ENCODE results near the gene TCERG1.
"Not testable (repeated sequence)": the region's sequence is repeated elsewhere in the genome, so short reads cannot be mapped to it uniquely, and the experiment has no call there.

TCERG1 gene

GRCh38 chr5:146523698-146524097 is 76.6 kb downstream of the TCERG1 start:
- no peak for DNase-seq

DNA sequence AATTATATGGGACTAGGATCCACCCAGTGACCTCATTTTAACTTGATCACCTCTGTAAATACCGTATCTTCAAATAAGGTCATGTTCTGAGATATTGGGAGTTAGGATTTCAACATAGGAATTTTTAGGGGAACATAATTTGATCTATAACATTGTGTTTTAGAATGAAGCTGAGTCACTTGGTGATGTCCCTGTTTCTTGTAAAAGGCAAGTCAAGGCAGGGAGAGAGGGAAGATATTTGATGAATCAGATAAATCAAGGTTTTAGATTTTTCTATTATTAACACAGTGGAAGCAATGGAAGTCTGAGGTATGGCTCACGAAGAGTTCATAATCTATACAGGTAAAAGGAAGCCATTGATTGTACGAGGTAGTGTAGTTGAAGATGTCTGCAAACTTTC is 80.7 kb downstream of the TCERG1 start:
- DNase-seq, result no peak

DNA sequence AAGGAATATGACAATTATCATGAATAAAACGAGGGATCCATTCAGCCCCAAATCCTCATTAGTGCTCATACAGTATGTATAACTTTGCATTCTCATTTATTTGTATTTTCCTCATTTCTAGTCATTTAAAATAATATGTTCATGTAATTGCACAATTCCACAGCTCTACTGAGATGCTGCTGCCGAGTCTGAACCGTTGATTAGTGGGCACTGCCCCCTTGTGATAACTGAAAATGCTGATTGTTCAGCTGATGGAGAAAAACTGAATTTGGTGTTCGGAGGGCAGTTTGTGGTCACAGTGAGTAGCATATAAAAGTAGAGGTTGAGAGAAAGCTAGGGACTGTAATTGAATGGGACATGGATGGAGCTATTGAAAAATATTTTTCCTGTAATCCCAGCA is 81.1 kb downstream of the TCERG1 start:
- DNase-seq, result no peak

- DNase-seq, result no peak
Observed at GRCh38 chr5:146529984-146530383, 82.9 kb downstream of the TCERG1 start.

- peak; percentile 78 for DNase-seq
Observed at GRCh38 chr5:146533260-146533857, 86.2 kb downstream of the TCERG1 start.

- DNase-seq, result no peak
Observed at GRCh38 chr5:146533882-146534281, 86.7 kb downstream of the TCERG1 start.

DNA sequence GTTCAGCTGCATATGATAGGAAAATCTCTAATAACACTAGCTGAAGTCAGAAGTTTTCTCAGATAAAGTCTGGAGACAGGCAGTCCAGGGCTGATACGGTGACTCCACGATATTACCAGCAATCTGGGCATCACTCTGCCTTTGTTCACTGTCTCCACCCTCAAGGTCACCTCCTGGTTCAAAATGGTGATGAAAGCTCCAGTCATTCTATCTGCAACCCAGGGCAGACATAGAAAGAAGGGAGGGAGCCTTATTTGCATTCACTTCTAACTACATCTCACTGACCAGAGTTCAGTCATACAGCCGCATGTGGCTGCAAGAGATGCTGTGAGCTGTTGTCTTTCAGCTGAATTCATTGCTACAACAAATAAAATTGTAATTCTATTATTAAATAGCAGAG is 91.3 kb downstream of the TCERG1 start:
- no peak for DNase-seq

DNA sequence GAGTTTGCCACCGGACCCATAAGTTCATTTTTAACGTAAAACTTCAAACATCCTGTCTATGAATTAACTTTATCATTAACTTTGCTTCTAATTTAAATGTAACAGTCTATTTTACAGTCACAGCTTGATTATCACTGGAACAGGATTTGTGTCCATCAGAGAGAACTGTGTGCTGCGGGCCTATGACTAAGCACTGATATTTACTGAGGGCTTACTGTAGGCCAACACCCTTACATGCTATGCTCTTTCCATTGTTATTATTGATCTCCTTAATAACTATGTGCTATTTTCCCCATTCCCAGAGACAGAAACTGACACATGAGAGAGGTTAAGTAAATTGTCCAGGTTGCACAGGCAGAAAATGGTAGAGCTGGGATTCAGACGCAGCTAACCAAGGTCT is 92.8 kb downstream of the TCERG1 start:
- DNase-seq, result no peak

DNA sequence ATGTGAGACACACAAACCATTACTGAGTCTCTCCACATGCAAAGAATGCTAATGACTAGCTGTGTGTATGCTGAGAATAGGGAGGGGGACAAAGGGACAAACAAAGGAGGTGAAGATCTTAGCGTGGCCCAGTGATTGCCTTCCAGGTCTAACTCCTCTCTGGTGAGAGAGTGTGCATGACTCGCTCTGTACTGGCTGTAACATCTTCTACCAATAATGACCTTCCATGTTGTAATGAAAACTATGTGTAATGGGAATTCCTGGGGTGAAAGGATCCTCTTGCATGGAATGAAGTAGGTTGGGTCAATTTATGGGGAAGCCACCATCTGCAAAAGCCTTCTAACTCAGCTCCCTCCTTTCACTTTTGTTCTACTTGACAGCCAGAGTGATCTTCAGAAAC is 93.3 kb downstream of the TCERG1 start:
- no peak for DNase-seq

GRCh38 chr5:146541958-146542849 is 95.1 kb downstream of the TCERG1 start:
- peak; percentile 72 for DNase-seq

DNA sequence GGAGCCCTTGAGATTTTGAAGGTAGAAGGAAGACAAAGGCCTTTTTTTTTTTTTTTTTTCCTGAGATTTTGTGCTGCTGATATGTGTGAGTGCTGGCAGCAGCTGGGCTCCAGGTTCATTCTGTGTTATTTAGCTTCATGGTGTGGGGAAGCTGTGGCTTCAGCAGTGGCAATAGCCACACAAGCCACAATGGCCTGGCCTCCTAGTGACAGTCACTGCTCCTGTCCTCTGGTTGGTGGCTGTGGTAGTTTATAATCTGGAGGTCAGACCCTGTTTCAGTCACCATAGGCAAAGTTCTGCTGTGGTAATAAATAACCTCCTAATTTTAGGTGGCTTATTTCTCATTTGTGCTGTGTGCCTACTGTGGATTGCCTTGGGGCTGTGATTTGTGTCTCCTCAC is 97.1 kb downstream of the TCERG1 start:
- no peak for DNase-seq

GRCh38 chr5:146548781-146549449 is 101.8 kb downstream of the TCERG1 start:
- no peak for DNase-seq

DNA sequence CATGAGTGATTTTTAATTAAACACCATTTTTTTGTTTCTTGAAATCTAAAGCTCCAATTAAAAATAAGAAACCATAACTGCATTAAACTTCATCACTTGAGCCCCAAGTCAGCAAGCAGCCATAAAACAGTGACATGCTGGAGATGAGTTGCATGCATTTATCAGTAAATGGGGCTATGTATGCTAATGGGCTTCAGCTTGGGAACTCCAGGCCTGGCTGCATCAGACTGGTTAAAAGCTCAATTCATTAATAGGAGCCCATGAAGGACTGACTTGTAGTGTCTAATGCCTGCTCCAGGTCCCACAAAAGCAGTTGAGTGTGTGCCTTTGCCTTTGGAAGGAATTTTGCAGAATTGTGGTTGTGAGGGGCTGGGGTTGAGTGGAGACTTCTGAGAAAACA is 102.5 kb downstream of the TCERG1 start:
- no peak for DNase-seq

- no peak for DNase-seq
Observed at GRCh38 chr5:146553446-146553845, 106.3 kb downstream of the TCERG1 start.

GRCh38 chr5:146556884-146557283 is 109.8 kb downstream of the TCERG1 start:
- not testable (repeated sequence) for DNase-seq

DNA sequence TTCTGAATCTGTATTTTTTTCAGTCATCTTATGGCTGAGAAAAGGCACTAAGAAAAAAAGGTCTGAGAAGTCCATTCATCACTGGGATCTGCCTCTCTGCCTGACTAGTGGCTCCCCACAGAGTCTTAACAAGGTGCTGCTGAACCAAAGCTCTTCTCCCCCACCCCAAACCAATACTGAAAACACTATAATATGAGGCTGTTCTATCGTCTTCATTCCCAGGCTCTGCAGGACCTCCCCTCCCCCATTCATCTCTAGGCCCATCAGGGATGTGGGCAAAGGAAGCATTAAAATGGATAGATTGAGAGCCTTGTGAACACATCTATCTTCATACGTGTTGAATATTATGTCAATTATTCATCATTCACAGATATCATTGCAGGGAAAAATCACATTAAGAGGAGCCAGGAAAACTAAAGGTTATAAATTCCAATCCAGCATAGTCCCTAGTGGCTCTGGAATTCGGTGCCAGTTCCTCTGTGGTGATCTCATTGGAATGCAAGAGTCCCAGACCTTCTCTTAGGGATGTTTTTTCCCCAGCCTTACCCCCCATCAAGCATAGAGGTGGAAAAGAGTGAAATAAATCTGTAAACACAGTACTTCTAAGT is 113.2 kb downstream of the TCERG1 start:
- DNase-seq, result no peak

All from CD4-positive, alpha-beta T cell treated with Interleukin-17A for 4 hours (primary cell).